Cardiac muscle cell (in vitro differentiated cells and primary cell): ENCODE results near the gene ERC2. TPM values are rescaled to one million over a fixed set of nuclear protein-coding genes. Genes with fewer than 3 reads are reported as not detected.
A peak's percentile ranks its signal among the peaks of the same experiment; 100 is the strongest.

Experiments
- DNase-seq, 2 donors: peaks; one replicate each; pipeline versions ENCODE4 v3.0.0 to v3.0.0-alpha.2; 2010 to 2017; ENCODE audit warnings: low read depth in 1 of 2, low spot score in 1 of 2
- H3K27ac ChIP-seq: fragments of 200-600 bp; sonication (generic); 2 replicates; pipeline ENCODE4 v1.5.1; 2016
- H3K27me3 ChIP-seq: fragments of 200-600 bp; sonication (generic); 2 replicates; pipeline ENCODE4 v1.6.0; 2016; ENCODE audit warnings: control low read depth
- H3K36me3 ChIP-seq: fragments of 200-600 bp; sonication (generic); 2 replicates; pipeline ENCODE4 v1.5.1; 2016; ENCODE audit warnings: control low read depth
- H3K4me1 ChIP-seq: fragments of 200-600 bp; sonication (generic); 2 replicates; pipeline ENCODE4 v1.8.1; 2017; ENCODE audit warnings: low read depth, mild to moderate bottlenecking, mixed run types
- H3K4me3 ChIP-seq: fragments of 200-600 bp; sonication (generic); 2 replicates; pipeline ENCODE4 v1.5.1; 2016; ENCODE audit warnings: mild to moderate bottlenecking
- H3K9me3 ChIP-seq: fragments of 200-600 bp; sonication (generic); 2 replicates; pipeline ENCODE4 v1.5.1; 2017; ENCODE audit warnings: low read depth, mild to moderate bottlenecking, control low read depth
- CTCF ChIP-seq: IDR thresholded peaks from 2 replicates; pipeline ENCODE4 v1.5.1; 2012; ENCODE audit warnings: low read depth, mild to moderate bottlenecking, low read length
- polyA plus RNA-seq: library from polyadenylated mRNA; unstranded; fragments of >200 nt; fragmentation: Nextera tagmentation; extraction: Ambion mirVana; gene quantifications from 2 replicates; pipeline ENCODE4 v1.2.1, GENCODE V29; 2016
- total RNA-seq: library from RNA; depleted of rRNA; stranded (reverse); fragments of >200 nt; gene quantifications from 2 replicates; pipeline ENCODE4 v1.2.3, GENCODE V29; 2016

ERC2 gene
- total and polyA plus RNA-seq, 2 experiments from 2014 or later: 18.1 to 29.0 TPM

GRCh38 chr3:56369914-56370313, 98.4 kb downstream of the ERC2 start:
- H3K27me3 ChIP-seq: no peaks in the 10 kb centered on the region

DNA sequence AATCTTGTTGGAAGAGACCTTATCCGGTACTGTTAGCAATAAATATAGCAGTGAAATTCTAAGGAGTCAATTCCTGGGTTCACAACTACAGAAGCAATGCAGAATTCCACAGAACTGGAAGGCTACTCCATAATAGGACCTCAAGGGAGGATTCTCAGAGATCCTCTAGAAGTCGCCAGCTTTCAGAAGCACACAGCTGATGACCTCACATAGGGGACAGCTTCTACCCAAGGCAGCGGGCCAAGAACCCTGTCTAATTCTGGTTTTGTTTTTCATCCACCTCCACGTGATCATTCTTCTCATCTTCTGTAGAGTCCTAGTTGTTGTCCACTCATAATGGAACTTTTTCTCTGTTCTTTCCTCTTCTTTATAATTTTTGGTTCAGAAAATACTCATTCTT, 99.4 kb downstream of the ERC2 start:
- peaks cover 31% of the 10 kb centered on the region for H3K4me1 ChIP-seq
- H3K27ac ChIP-seq: no peak overlapping the region
- H3K36me3 ChIP-seq: no peaks in the 10 kb centered on the region
- no peaks in the 10 kb centered on the region for H3K27me3 ChIP-seq
- no peak overlapping the region for H3K4me3 ChIP-seq
- TF ChIP-seq CTCF: no peak
- DNase-seq: no peak
- H3K9me3 ChIP-seq: no peaks in the 10 kb centered on the region

More at GRCh38 chr3:56369914-56370313, 98.4 kb downstream of the ERC2 start:
- TF ChIP-seq CTCF: no peak
- no peak for DNase-seq
- Histone ChIP-seq H3K27ac (no peak overlapping the region), H3K4me1 (peaks cover 31% of the 10 kb centered on the region), H3K36me3 (no peaks in the 10 kb centered on the region), H3K4me3 (no peak overlapping the region), H3K9me3 (no peaks in the 10 kb centered on the region)

- no peak for DNase-seq
These were observed 101.6 kb downstream of the ERC2 start for GRCh38 chr3:56366641-56367162.

DNA sequence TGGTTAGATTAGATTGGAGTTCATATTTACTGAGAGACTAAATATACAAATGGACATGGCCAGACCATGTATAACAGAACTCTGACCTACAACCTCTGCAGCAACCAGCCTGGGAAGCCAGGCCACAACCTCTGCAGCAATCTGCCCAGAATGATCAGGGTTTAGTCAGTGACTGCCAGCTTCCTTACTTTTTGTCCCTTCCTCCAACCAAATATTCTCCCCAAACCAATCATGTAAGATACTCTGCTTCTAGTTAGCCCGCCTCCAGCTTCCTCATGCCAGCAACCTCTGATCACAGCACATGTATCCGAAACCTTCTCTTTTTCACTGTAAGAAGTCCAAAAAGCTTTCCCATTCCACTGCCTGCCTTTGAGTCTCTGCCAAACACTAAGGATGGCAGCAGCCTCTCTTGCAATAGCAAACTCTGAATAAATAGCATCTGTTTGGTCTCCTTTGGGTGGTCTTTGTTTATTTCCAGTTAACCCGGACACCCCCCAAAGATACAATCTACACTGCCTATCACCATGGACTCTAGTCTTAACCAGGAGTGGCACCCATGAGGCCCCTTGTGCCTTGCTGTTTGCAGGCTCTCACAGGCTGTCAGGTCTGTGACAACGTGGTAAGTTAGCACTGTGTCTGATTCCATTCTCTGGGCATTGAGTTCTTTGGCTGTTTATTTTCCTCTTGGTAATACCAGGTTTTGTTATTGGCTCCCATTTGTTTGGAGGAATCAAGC, 102.2 kb downstream of the ERC2 start:
- H3K4me3 ChIP-seq: no peak overlapping the region

More at GRCh38 chr3:56366641-56367162, 101.6 kb downstream of the ERC2 start:
- no peaks in the 10 kb centered on the region for H3K9me3 ChIP-seq
- no peaks in the 10 kb centered on the region for H3K36me3 ChIP-seq
- H3K4me3 ChIP-seq: no peak overlapping the region
- no peaks in the 10 kb centered on the region for H3K27me3 ChIP-seq
- no peak for TF ChIP-seq CTCF
- H3K4me1 ChIP-seq: peaks cover 31% of the 10 kb centered on the region
- H3K27ac ChIP-seq: peak overlapping the region; percentile 83

DNA sequence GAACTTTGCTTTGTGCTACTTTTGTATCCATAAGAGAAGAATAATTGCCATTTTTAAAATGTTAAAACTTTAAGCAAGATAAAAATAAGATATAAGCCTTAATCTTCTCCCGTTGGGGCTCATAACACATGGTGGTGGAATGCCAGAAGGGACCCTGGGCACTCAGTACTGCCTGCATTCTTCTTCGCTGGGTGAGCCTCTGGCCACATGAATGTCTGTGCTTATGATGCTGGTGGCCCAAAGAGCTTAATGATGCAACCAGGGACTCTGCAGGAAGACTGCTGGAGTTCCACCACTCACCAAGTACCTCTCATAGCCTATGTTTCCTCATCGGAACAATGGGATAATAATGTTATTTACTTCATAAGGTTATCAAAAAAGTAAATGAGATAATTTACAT, 103.6 kb downstream of the ERC2 start:
- H3K36me3 ChIP-seq: no peaks in the 10 kb centered on the region
- H3K9me3 ChIP-seq: no peaks in the 10 kb centered on the region
- no peaks in the 10 kb centered on the region for H3K27me3 ChIP-seq
- no peak overlapping the region for H3K4me3 ChIP-seq
- DNase-seq: no peak
- TF ChIP-seq CTCF: no peak
- H3K27ac ChIP-seq: no peak overlapping the region
- peaks cover 31% of the 10 kb centered on the region for H3K4me1 ChIP-seq

More for the DNA sequence above, 102.2 kb downstream of the ERC2 start:
- no peak for DNase-seq
- Histone ChIP-seq H3K36me3 (no peaks in the 10 kb centered on the region), H3K4me1 (peaks cover 31% of the 10 kb centered on the region), H3K27me3 (no peaks in the 10 kb centered on the region), H3K27ac (peak overlapping the region; percentile 83), H3K9me3 (no peaks in the 10 kb centered on the region)
- TF ChIP-seq CTCF: no peak
